Suprapubic skin (tissue), 2 donors: ENCODE data around the gene TOMM6.

ENCODE experiments used
- EP300 ChIP-seq: sonication (generic); formaldehyde crosslinking; IDR thresholded peaks from one replicate; pipeline ENCODE4 v1.6.1; 2017; ENCODE audit warnings: antibody characterized with exemption
- POLR2A ChIP-seq, 2 donors: fragments of 450-650 bp; IDR thresholded peaks; one replicate each; pipeline ENCODE4 v1.6.1; 2017; ENCODE audit warnings: antibody characterized with exemption in 2 of 2, mild to moderate bottlenecking in 2 of 2, moderate library complexity in 2 of 2

- TF ChIP-seq EP300 (no peak), POLR2A (IDR thresholded peaks at IDR 0.05) (no peak)
Observed at GRCh38 chr6:41777551-41778285, 9.8 kb upstream of the TOMM6 start.
